ENCODE results near the gene FADS3.
A peak's percentile ranks its signal among the peaks of the same experiment; 100 is the strongest.
"Not testable (repeated sequence)": the region's sequence is repeated elsewhere in the genome, so short reads cannot be mapped to it uniquely, and the experiment has no call there.

The FADS3 gene

DNA sequence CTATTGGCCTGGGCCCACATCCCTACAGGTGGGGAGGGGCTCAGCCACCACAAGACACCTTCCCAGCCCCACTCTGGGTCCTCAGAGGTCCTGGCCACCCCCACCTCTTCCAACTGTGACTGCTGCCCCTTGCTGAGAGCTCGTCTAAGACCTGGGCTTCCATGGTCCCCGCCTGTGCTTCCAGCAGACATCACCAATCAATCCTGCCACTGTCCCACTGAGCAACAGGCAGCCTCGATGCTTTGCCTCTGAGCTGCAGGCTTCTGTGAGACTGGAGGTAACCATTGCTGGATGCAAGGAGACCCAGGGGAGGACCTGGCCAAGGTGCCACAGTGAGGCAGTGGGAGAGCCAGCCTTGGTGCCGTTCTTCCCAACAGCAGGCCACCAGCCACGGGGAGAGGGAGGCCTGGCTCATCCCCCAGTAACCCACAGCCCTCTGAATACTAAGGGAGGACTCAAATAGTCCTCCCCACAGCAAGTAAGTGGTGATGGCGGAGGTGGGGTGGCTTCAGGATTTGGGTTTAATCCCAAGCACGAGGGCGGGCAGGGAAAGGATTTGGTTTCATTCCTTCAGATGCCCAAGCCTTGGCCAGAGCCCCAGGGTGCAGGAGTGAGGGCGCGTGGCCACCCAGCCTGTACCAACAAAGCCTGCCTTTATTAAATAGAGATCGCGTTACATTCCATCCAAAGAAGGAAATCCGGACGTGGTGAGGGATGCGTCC is 5.5 kb upstream of the FADS3 start:
- no peak for DNase-seq

DNA sequence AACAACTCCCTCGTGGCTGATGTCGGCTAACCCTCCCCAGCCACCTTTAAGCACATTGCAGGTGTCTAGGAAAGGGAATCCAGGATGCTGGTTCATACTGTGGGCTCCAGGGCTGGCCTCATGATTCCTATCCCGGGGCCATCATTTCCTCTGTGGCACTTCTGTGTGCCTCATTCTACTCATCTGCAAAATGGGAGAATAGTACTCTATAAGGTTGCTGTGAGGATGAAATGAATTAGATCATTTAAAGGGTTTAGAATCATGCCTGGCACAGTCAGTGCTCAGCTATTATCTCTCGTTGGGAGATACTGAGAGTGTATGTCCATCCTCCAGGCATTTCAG is 4.3 kb upstream of the FADS3 start:
- no peak for DNase-seq

DNA sequence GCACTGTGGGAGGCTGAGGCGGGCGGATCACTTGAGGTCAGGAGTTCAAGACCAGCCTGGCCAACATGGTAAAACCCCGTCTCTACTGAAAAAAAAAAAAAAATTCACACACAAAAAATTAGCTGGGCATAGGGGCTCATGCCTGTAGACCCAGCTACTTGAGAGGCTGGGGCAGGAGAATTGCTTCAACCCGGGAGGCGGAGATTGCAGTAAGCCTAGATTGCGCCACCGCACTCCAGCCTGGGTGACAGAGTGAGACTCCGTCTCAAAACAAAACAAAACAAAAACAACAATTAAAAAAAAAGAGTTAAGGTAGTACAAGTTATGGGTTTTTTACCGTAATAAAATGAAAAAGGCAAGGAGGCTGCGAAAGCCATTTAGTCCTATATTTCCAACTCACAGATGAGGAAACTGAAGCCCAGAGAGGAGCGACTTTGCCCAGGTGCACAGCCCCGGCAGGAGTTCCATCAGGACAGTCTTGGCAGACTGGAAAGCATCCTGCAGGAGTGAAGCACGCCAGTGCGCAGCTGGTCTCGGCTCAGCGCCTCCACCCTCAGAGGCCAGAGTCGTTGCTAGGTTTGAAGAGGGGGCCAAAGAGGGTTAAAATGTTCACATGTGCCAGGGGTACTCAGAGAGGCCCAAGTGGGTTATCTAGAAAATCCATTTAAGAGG is 3.8 kb upstream of the FADS3 start:
- no peak for DNase-seq

- DNase-seq = no peak
Measured at GRCh38 chr11:61893981-61894380, 2.6 kb upstream of the FADS3 start.

- no peak for DNase-seq
Measured at GRCh38 chr11:61892085-61892370, 683 bp upstream of the FADS3 start.

DNA sequence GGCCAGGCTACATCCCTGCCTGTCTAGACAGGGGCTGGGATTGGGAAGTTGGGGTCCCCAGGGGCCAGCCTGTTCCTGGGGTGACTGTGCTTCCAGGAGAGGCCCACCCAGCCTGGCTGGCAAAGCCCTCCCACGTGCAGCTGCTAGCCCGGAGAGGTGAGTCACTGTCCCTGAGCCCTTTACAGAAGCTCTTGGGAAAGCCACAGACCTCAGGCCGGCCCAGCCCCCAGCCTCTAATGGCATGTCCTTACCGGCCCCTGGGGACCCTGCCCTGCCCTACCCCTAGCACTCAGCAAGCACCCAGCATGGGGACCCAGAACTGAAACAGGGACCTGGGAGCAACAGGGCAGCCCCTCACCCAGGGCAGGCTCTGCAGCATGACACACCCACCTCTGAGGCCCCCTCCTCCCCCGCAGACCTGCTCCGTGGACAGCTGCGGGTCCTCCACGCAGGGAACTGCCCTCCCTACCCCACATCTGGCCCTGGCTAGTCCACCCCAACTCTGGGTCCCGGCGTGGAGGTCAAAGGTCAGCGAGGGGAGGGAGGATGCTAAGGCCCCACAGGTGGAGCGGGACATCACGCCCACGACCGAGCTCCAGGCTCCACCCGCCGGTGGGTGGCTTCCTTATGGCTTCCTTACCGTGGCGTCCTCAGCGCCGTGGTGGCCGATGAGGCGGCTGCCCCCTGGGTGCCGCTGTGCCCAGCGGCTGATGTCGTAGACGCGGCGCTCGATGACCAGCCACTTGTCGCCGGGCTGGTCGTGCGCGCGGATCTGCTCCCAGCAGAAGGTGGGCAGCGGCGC is 615 bp downstream of the FADS3 start:
- DNase-seq = peak; percentile 34

DNA sequence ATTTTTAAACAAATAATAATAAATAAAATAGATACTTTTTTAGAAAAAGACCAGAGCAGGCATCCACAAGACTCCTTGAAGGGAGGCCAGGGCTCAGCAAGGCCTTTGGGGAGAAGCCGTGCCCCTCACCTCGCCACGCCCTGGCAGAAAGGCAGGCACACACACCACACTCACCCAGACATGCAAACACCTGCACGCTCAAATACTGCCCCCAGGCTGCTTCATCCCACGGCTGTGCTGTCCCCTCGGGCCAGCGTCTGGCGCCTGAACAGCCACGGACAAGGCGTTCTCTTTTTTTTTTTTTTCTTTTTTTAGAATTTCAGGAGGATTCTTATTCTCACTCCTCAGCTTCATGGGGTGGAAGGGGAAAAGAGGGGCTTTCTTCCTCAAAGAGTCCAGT is 1.5 kb downstream of the FADS3 start:
- DNase-seq = no peak

DNA sequence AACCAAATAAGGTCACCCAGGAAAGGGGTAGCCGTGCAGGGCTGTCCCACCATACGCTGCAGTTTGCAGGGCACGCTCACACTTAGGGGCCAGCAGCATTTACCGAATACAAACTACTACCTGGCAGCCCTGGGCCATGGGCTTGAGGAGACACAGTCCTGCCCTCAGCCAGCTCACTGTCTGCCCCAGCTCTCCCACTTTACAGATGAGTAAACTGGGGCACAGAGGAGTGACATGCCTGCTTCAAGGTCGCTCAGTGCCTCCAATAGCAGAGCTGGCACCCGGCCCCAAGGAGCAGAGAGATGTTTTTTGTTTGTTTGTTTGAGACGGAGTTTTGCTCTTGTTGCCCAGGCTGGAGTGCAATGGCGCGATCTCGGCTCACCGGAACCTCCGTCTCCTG is 2.8 kb downstream of the FADS3 start:
- DNase-seq = no peak

DNA sequence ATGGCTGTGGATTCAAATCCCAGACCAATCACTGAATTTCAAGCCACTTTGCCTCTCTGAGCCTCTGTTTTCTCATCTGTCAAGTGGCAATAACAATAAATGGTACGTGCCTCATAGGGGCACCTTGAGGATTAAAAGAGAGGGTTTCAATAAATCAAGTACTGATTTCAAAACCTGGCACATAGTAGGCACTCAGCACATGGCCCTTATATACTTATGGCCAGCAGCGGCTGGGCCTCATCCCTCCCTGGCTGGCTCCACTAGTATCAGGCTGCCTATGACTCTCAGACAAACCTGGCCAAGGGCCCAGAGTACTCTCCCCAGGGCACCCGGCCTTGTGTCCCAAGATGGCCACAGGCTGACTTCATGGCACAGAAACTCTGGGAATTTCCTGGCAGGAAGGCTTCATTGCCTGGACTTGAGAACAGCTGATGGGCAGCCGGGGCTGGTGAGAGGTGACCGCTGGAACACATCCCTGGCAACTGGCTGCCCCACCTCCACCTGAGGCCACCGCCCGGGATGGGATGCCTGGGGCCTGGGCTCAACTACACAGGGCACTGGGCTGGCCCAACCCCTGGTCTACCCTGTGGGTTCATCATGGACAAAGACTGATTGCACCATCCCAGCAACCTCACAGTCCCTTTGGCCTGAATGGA is 3.4 kb downstream of the FADS3 start:
- no peak for DNase-seq

GRCh38 chr11:61886643-61887042 is 4.7 kb downstream of the FADS3 start:
- no peak for DNase-seq

GRCh38 chr11:61885784-61886580 is 5.4 kb downstream of the FADS3 start:
- no peak for DNase-seq

DNA sequence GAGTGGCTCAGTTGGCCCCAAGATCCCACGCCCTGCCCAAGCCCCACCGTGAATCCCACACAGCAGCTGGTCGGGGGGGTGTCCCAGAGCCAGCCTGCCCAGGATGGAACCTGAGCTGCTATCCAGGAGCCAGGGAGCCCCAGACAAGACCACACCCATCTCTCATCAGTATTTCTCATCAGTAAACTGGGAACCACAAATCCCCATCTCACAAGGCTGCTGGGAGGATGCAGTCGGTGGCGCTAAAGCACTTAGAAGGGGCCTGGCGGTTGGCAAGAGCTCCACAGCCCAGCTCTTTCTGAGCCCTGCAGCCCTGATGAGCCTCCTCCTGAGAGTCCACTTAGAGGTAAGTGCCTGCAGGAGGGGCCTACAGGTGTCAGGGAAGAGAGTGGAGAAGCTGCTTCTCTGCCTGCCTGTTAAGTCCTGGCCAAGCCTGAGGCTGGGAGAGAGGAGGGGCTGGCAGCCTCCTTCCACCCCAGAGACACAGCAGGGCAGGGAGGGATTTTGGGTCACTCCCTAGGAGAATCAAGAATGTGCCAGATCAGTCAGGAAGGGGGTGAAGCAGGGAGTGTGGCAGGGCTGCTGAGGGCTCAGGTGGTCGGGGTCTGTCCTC is 6.1 kb downstream of the FADS3 start:
- no peak for DNase-seq

- DNase-seq = no peak
Measured at GRCh38 chr11:61883947-61884346, 7.4 kb downstream of the FADS3 start.

DNA sequence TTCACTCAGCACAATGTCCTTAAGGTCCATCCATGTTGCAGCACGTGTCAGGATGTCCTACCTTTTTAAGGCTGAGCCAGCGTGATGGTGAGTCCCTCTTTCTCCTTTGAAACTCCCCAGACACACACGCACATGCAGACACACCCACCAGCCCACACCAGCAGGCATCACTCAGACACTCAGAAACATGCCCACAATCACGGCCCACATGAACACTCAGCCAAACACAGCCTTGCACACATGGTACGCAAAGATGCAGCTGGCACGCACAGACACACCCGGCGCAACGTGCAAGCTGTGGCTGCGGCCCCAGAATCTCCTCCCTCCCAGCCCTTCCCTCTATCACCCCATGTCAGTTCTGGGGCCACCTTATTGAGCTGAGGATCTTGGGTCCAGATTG is 8.0 kb downstream of the FADS3 start:
- DNase-seq = no peak

DNA sequence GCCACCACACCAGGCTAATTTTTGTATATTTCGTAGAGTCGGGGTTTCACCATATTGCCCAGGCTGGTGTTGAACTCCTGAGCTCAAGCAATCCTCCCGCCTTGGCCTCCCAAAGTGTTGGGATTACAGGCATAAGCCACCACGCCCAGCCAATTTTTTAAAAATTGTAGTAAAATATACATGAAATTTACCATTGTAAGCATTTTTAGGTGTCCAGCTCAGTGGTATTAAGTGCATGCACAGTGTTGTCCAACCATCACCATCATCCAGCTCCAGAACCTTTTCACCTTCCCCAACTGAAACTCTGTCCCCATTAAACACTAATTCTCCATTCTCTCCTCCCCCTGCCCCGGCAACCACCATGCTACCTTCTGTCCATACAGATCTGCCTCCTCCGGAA is 8.5 kb downstream of the FADS3 start:
- DNase-seq = no peak

- DNase-seq = not testable (repeated sequence)
Measured at GRCh38 chr11:61882267-61882666, 9.1 kb downstream of the FADS3 start.

DNA sequence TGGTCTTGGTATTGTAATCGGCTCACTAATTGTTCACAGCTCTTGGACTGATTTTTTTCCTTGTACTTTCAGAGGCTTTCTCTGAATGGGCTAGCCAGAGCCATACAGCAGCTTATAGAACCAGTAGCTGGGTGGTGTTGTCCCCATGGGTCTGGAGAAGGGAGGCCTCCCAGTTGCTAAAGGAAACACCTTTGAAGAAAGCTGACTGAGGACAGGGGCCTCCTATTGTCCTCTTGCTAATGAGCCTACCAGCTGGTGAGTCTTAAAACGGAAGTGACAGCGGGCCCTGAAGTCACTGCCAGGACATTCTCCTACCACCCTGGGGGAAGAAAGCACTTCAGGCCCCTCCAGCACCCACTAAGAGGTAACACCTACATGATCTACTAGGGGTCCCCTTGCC is 9.9 kb downstream of the FADS3 start:
- no peak for DNase-seq

GRCh38 chr11:61880454-61880853 is 10.9 kb downstream of the FADS3 start:
- DNase-seq = no peak

DNA sequence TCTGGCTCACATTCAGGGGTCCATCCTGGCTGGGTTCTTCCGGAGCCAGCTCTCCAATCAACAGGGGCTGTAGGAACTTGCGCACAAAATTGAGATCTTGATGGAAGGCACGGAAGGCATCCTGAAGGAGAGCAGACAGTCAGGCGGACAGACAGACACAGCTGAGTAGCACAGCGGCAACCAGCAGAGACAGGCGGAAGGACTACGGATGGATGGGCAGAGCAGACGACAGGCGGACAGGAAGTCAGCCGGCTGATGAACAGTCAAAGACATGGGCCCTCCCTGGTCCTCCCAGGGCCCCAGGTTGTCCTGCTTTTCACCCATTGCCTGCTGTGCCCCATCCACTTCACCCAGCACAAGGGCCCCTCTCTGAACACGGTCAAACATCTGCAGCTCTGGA is 11.3 kb downstream of the FADS3 start:
- DNase-seq = no peak

DNA sequence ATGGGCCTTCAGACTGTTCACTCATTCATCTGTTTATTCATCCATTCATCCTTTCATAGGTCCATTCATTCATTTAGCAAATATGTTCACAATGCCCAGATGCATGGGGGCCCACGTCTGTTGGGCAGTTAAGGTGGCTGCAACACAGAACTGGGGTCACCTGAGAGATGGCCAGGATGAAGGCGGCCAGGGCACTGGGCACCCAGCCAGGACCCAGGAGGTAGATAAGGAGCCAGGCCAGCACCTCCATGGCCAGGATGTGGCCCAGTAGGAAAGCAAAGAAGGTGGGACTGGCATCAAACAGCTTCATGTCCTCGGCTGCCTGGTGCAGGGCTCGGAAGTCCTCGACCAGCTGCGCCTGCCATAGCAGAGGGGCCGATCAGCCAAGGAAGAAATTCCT is 12.2 kb downstream of the FADS3 start:
- DNase-seq = no peak

DNA sequence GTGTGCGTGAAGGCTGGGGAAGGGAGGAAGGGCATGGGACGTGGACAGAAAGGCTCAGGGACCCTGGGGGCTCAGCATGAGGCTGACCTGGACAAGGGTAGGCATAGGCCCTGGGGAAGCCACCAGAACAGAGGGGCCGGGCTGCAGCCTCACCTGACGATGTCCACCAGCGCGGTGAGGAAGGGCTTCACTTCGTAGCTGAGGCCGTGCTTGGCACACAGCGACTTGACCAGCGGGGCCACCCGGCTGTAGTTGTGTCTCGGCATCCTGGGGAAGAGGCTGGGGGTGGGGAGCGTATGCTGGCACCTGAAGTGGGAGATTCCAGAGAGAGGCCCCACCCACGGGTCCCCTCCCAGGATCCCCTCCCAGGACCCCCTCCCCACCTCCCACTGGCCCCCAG is 15.6 kb downstream of the FADS3 start:
- no peak for DNase-seq

- no peak for DNase-seq
Measured at GRCh38 chr11:61874853-61875252, 16.5 kb downstream of the FADS3 start.

GRCh38 chr11:61874377-61874809 is 17.0 kb downstream of the FADS3 start:
- DNase-seq = no peak

Measured in CD4-positive, alpha-beta T cell treated with Interleukin-10 for 1 hour (primary cell).